ENCODE data around the gene RERE.
A peak's percentile ranks its signal among the peaks of the same experiment; 100 is the strongest.

RERE gene

DNA sequence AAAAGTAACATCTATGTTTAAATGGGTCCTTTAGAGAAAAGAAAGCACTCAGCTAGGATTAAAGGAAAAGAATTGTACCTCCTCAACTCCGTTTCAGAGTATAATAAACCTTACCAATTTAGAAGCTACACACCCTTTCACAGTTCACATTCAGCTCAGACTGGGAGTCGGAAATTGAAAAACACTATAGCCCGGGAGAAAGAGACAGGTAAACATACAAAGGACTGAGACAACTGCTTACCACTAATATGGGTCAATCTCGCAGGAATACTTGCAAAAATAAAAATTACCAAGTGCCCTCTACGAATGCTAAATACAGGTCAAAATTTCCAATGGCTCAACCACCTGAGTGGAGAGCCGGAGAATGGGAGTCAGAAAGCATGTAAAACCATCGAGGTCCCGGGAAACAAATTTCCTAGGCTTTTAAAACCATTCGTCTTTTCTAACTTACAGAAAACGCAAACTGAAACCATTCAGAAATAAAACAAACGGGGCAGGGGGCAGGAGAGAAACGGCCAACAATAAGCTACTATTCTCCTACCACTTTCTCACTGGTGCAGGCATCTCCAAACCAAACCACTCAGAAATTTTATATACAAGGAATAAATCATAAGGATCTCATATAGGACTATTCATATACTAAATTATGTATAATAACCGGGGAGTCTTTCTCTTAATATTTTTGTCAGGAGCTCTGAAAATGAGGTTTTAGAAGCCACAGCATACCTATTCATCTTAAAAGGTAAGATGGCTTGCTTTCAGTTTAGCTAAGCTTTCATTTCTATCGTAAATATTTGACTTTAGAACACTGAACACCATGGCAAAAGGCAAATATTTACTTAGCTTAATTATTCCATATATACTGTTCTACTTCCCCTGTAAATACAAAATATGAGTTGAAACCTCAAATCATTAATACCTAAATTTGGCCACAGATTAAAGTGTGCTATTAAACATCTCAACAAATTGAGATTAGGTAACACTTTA lies 136.5 kb downstream of the RERE start:
- in situ Hi-C loops (cut with HindIII; ENCODE audit: low pct_ligation_motif_present, low pct_unique_long_range_greater_than_20kb, low sequenced_read_pairs): no loop called here
- no peak for DNase-seq

DNA sequence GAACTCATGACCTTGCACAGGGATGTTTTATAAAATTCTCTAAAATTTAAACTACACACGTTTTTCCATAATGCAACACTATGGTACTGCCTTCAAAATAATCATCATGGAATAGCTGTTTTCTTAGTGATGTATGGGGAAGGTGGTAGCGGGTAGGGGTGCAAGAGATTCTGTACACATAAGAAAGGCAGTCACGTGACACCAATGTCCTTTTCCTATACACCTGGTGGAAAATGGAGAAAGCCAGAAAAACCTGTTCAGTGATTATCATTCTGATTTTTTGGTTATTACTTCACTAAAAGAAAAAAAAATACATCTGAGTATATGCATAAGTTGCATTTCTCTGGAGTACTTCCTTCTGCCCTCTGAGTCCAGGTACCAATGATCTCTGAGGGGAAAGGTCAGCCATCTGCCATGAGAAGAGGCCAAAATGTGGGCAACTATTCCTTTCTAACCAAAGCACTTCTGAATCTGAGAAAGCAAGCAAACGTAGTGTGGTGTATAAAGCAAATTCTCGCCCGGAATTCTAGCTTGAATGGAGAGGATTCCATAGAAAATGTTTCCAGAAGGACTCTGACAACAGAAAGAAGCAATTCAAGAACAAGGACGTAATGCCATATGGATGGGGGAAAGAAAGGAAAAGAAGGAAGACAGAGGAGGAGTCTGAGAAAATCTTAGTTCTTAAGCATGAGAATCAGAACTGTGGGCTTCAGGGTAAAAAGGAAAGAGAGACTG lies 137.3 kb downstream of the RERE start:
- DNase-seq: no peak
- in situ Hi-C loops (cut with HindIII; ENCODE audit: low pct_ligation_motif_present, low pct_unique_long_range_greater_than_20kb, low sequenced_read_pairs): no loop called here

DNA sequence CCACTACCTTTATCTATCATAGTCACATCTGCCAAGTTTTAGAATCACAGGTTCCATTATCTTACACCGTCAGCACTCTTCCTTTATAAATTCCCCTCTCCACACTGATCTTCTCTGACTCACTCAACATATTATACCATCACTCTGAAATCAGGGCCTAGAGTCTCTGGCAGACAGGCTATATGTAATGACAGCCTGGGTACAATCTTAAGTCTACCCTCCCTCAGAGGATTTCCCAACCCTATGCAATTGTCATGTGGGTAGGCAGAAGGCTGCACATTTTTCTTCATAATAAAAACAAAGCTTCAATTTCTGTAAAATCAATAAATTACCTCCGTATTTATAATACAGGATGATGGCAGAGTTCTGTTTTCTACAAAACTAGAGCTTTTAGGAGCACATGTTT lies 138.0 kb downstream of the RERE start:
- in situ Hi-C loops (cut with HindIII; ENCODE audit: low pct_ligation_motif_present, low pct_unique_long_range_greater_than_20kb, low sequenced_read_pairs): no loop called here
- DNase-seq: no peak

GRCh38 chr1:8678673-8679394 lies 138.6 kb downstream of the RERE start:
- DNase-seq: no peak
- in situ Hi-C loops (cut with HindIII; ENCODE audit: low pct_ligation_motif_present, low pct_unique_long_range_greater_than_20kb, low sequenced_read_pairs): no loop called here

DNA sequence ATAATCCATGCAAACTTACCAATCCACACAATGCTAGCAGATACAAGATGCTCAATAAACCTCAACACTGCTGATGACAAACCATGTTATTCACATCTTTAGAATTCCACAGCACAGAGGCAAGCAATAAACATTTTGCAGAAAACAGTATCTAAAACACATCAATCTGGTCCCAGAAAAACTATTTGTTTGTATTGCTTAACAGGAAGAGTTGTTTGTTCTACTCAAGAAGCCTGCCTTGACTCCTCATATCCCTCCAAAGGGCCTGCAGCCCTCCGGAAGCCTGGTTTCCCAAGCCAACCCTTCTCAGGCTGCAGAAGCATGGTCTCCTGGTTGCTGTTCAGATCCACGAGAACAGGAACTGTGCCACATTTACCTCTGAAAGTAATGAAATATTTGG lies 139.7 kb downstream of the RERE start:
- in situ Hi-C loops (cut with HindIII; ENCODE audit: low pct_ligation_motif_present, low pct_unique_long_range_greater_than_20kb, low sequenced_read_pairs): no loop called here
- no peak for DNase-seq

DNA sequence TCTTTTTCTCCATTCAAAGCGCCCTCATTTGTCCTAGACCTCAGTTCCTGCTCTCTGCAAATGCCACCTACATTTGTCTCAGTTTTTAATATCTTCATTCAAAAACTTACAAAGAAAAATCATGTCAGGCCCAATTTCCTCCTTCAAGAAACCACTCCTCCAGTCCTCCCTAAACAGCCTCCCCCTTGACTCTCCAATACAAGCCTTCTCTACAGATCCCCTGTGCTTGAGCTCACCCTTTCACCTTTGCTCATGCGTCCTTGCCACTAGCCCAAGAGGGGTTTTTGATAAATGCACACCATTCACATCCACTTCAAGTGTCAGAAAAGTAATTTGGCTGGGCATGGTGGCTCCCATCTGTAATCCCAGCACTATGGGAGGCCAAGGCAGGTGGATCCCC lies 140.6 kb downstream of the RERE start:
- in situ Hi-C loops (cut with HindIII; ENCODE audit: low pct_ligation_motif_present, low pct_unique_long_range_greater_than_20kb, low sequenced_read_pairs): no loop called here
- DNase-seq: no peak

GRCh38 chr1:8676072-8676471 lies 141.4 kb downstream of the RERE start:
- DNase-seq: no peak
- in situ Hi-C loops (cut with HindIII; ENCODE audit: low pct_ligation_motif_present, low pct_unique_long_range_greater_than_20kb, low sequenced_read_pairs): no loop called here

- no peak for DNase-seq
- in situ Hi-C loops (cut with HindIII; ENCODE audit: low pct_ligation_motif_present, low pct_unique_long_range_greater_than_20kb, low sequenced_read_pairs): no loop called here
Observed at GRCh38 chr1:8674912-8675311, 142.5 kb downstream of the RERE start.

GRCh38 chr1:8674481-8674880 lies 143.0 kb downstream of the RERE start:
- in situ Hi-C loops (cut with HindIII; ENCODE audit: low pct_ligation_motif_present, low pct_unique_long_range_greater_than_20kb, low sequenced_read_pairs): no loop called here
- no peak for DNase-seq

DNA sequence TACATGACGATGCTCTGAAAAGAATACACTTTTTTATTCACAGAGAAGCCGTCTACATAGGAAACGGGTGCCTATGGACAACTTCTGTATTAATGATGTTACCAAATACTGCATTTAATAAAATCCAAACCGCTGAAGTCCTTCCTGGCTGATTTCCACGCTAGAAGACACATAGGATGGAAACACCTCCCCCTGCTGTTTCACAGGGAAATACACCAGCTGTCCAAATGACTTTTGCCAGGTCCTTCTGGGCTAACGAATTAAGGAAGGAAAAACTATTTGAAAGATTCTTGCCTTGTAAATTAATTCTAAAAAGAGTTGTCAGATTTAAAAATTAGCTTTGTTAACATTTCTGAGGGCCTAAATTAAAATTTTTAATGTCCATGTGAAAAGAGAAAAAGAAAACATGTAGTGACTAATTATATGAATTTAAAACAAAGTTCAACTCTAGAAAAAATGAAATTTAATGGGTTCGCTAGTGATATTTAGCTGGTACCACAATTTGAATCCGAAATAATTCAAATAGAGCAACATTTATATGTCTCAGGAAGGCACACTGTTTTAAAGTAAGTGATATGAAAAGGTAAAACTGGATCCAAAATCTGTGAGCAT lies 146.0 kb downstream of the RERE start:
- in situ Hi-C loops (cut with HindIII; ENCODE audit: low pct_ligation_motif_present, low pct_unique_long_range_greater_than_20kb, low sequenced_read_pairs): no loop called here
- DNase-seq: peak; percentile 66

DNA sequence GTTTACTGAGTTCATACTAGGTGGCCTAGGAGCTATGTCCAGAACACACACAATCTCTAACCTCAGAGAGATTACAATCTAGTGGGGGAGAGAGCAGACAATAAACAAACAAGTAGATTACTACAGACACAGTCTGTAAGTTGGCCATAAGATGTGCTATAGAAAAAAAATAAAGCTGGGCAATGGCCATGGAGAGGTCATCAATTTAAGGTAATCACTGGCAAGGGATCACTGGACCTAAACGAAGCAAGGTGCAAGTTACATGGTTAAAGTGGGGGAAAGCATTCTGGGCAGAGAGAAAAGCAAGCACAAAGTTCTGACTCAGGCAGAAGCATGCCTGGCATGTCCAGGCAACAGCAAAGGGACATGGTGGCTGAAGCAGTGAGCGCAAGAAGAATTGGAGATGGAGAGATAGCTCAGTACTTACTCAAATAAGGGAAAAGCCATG lies 147.0 kb downstream of the RERE start:
- DNase-seq: peak; percentile 42
- in situ Hi-C loops (cut with HindIII; ENCODE audit: low pct_ligation_motif_present, low pct_unique_long_range_greater_than_20kb, low sequenced_read_pairs): no loop called here

- in situ Hi-C loops (cut with HindIII; ENCODE audit: low pct_ligation_motif_present, low pct_unique_long_range_greater_than_20kb, low sequenced_read_pairs): no loop called here
- no peak for DNase-seq
Observed at GRCh38 chr1:8669606-8670335, 147.7 kb downstream of the RERE start.

DNA sequence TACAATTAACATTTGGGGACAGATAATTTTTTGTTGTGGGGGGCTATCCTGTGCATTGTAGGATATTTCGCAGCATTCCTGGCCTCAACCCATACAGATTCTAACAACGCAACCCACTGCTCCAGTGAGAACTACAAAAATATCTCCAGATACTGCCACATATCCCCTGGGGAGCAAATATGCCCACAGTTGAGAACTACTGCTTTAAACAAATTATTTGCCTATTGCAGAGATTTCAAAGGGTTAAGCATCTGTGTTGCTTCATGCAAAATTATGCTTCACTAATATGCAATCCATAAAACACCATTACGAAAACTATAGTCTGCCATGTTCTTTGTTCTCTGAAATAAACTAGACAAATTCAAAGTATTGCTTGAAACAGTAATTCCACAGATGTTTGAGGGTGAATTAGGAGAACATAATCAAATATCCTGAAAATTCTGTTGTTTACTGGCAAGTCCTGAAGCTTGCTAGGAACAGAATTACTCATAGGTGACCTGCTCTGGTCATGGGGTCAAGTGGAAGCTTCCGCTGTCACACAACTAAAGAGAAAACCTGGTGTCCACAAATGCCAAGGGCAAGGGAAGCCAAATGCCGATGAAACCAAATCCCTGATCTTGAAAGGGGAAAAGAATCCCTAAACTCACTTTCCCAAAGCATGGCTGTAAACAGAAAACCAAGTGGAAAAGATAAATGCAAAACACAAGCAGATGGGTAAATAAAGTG lies 149.4 kb downstream of the RERE start:
- in situ Hi-C loops (cut with HindIII; ENCODE audit: low pct_ligation_motif_present, low pct_unique_long_range_greater_than_20kb, low sequenced_read_pairs): no loop called here
- DNase-seq: peak; percentile 65

- in situ Hi-C loops (cut with HindIII; ENCODE audit: low pct_ligation_motif_present, low pct_unique_long_range_greater_than_20kb, low sequenced_read_pairs): no loop called here
- no peak for DNase-seq
Observed at GRCh38 chr1:8666389-8667167, 150.9 kb downstream of the RERE start.

DNA sequence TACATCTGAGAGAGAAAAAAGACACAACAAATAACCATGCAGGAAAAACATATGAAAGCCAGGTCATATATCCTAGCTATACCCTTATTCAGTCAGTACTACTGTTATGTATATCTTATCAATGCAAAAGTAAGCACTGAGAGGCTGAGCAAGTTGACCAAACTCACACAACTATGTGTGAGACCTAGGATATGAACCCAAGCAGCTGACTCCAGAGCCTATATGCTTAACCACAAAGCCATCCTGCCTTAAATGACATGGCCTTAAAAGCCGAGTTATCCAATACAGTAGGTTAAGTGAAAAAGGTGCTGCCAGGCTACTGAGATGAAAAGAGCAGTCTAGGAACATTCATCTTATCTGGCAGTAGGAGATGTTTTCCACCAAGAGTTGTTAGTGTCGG lies 151.6 kb downstream of the RERE start:
- no peak for DNase-seq
- in situ Hi-C loops (cut with HindIII; ENCODE audit: low pct_ligation_motif_present, low pct_unique_long_range_greater_than_20kb, low sequenced_read_pairs): no loop called here

- in situ Hi-C loops (cut with HindIII; ENCODE audit: low pct_ligation_motif_present, low pct_unique_long_range_greater_than_20kb, low sequenced_read_pairs): no loop called here
- no peak for DNase-seq
Observed at GRCh38 chr1:8664887-8665286, 152.6 kb downstream of the RERE start.

DNA sequence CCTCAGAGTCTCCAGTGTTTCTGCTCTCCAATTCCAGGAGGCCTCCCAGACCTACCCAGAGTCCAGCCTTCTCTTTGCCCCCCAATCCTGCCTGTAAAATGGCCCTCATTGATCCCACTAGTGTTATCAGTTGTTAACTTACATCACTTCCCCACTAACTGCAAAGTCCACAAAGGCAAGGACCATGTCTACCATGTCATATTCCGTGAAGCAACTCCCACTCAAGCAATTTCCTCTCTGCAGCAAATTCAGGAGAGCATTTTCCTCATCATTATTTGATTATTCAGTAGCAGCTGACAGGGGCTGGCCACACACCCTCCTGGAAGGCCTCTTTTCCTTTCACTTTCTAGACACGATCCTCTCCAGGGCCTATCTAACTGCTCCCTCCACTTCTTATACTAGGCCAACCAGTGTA lies 153.5 kb downstream of the RERE start:
- peak; percentile 63 for DNase-seq
- in situ Hi-C loops (cut with HindIII; ENCODE audit: low pct_ligation_motif_present, low pct_unique_long_range_greater_than_20kb, low sequenced_read_pairs): no loop called here
